Nephron progenitor cell (in vitro differentiated cells): ENCODE data around the gene PI16.

Experiments
- DNase-seq: peaks from one replicate; pipeline ENCODE4 v3.0.0; 2021
- H3K27ac Mint-ChIP-seq: 2 replicates; pipeline ENCODE4 v1.8.0; 2021; ENCODE audit warnings: mild to moderate bottlenecking, moderate library complexity, mixed read lengths
- H3K27me3 Mint-ChIP-seq: 2 replicates; pipeline ENCODE4 v1.8.0; 2021; ENCODE audit warnings: mild to moderate bottlenecking, low read depth, mixed read lengths; ENCODE audit not compliant: poor library complexity
- H3K36me3 Mint-ChIP-seq: 2 replicates; pipeline ENCODE4 v1.8.0; 2021; ENCODE audit warnings: low read depth, mixed read lengths
- H3K4me1 Mint-ChIP-seq: 2 replicates; pipeline ENCODE4 v1.8.0; 2021; ENCODE audit warnings: mixed read lengths
- H3K4me3 Mint-ChIP-seq: 2 replicates; pipeline ENCODE4 v1.8.0; 2021; ENCODE audit warnings: mild to moderate bottlenecking, moderate library complexity, mixed read lengths
- H3K9me3 Mint-ChIP-seq: 2 replicates; pipeline ENCODE4 v1.8.0; 2021; ENCODE audit warnings: mild to moderate bottlenecking, moderate library complexity, mixed read lengths
- TF ChIP-seq, protein P1 (sequence below): fragments of 200-600 bp; sonication (generic); IDR thresholded peaks from 2 replicates; pipeline ENCODE4 v1.5.0; 2021; ENCODE audit warnings: antibody characterized with exemption

Gene PI16

DNA sequence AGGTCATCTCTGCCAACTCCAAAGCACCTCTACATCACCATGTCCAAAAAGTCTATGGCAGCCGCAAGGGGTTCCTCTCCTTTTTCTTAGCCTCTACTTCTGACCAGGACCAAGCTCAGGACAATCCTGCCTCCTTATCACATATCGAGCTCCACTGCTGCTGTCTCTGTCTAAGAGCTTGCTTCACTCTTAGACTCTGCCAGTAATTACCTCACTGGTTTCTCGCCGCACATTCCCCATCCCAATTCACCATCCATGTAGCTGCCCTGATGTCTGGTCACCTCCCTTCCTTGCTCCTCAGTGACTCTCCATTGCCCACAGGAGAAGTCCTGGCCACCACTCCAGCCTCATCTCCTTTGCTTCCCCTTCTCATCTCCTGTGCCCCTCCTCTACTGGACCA lies 24.1 kb upstream of the PI16 start:
- Mint-ChIP-seq H3K36me3 (no peaks in the 10 kb centered on the region), H3K9me3 (peaks cover 4% of the 10 kb centered on the region), H3K4me3 (no peak overlapping the region), H3K27me3 (peaks cover 19% of the 10 kb centered on the region), H3K4me1 (peaks cover 48% of the 10 kb centered on the region), H3K27ac (no peak overlapping the region)
- TF ChIP-seq, protein P1, sequence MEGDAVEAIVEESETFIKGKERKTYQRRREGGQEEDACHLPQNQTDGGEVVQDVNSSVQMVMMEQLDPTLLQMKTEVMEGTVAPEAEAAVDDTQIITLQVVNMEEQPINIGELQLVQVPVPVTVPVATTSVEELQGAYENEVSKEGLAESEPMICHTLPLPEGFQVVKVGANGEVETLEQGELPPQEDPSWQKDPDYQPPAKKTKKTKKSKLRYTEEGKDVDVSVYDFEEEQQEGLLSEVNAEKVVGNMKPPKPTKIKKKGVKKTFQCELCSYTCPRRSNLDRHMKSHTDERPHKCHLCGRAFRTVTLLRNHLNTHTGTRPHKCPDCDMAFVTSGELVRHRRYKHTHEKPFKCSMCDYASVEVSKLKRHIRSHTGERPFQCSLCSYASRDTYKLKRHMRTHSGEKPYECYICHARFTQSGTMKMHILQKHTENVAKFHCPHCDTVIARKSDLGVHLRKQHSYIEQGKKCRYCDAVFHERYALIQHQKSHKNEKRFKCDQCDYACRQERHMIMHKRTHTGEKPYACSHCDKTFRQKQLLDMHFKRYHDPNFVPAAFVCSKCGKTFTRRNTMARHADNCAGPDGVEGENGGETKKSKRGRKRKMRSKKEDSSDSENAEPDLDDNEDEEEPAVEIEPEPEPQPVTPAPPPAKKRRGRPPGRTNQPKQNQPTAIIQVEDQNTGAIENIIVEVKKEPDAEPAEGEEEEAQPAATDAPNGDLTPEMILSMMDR = no peak
- no peak for DNase-seq

- peaks cover 4% of the 10 kb centered on the region for H3K9me3 Mint-ChIP-seq
- H3K36me3 Mint-ChIP-seq = no peaks in the 10 kb centered on the region
- TF ChIP-seq, protein P1 = no peak
- H3K27me3 Mint-ChIP-seq = peaks cover 25% of the 10 kb centered on the region
- DNase-seq = no peak
- H3K4me3 Mint-ChIP-seq = no peak overlapping the region
- H3K27ac Mint-ChIP-seq = no peak overlapping the region
- H3K4me1 Mint-ChIP-seq = peaks cover 32% of the 10 kb centered on the region
Observed at GRCh38 chr6:36933102-36933501, 21.4 kb upstream of the PI16 start.

DNA sequence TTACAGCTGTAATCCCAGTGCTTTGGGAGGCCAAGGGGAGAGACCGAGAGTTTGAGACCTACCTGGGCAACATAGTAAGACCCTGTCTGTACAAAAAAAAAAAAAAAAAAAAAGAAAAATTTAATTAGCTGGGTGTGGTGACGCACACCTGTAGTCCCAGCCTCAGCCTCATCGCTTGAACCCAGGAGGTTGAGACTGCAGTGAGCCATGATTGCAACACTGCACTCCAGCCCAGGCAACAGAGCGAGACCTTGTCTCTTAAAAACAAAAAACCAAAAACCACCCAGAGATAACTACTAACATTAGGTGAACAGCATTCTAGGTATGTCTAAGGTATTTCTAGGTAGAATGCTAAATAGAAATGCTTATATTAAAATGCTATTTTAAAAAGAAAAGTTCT lies 21.0 kb upstream of the PI16 start:
- no peak overlapping the region for H3K27ac Mint-ChIP-seq

GRCh38 chr6:36934901-36935300 lies 19.6 kb upstream of the PI16 start:
- Mint-ChIP-seq H3K9me3 (peaks cover 9% of the 10 kb centered on the region), H3K27ac (no peak overlapping the region), H3K36me3 (no peaks in the 10 kb centered on the region), H3K4me1 (peaks cover 15% of the 10 kb centered on the region), H3K27me3 (peaks cover 21% of the 10 kb centered on the region), H3K4me3 (no peak overlapping the region)
- TF ChIP-seq, protein P1 = no peak
- no peak for DNase-seq

More for the DNA sequence above, 21.0 kb upstream of the PI16 start:
- peaks cover 28% of the 10 kb centered on the region for H3K4me1 Mint-ChIP-seq
- peaks cover 4% of the 10 kb centered on the region for H3K9me3 Mint-ChIP-seq
- TF ChIP-seq, protein P1 = no peak
- H3K4me3 Mint-ChIP-seq = no peak overlapping the region
- no peaks in the 10 kb centered on the region for H3K36me3 Mint-ChIP-seq
- peaks cover 25% of the 10 kb centered on the region for H3K27me3 Mint-ChIP-seq
- DNase-seq = no peak

- peaks cover 17% of the 10 kb centered on the region for H3K9me3 Mint-ChIP-seq
- TF ChIP-seq, protein P1 = no peak
- no peaks in the 10 kb centered on the region for H3K36me3 Mint-ChIP-seq
- H3K4me1 Mint-ChIP-seq = peaks cover 7% of the 10 kb centered on the region
- no peak overlapping the region for H3K27ac Mint-ChIP-seq
- H3K27me3 Mint-ChIP-seq = peaks cover 17% of the 10 kb centered on the region
- no peak for DNase-seq
- no peak overlapping the region for H3K4me3 Mint-ChIP-seq
Observed at GRCh38 chr6:36936824-36937223, 17.7 kb upstream of the PI16 start.

GRCh38 chr6:36937896-36938295 lies 16.6 kb upstream of the PI16 start:
- peaks cover 21% of the 10 kb centered on the region for H3K27me3 Mint-ChIP-seq
- H3K27ac Mint-ChIP-seq = no peak overlapping the region
- H3K9me3 Mint-ChIP-seq = peaks cover 23% of the 10 kb centered on the region
- no peaks in the 10 kb centered on the region for H3K36me3 Mint-ChIP-seq
- TF ChIP-seq, protein P1 = no peak
- no peak for DNase-seq
- no peak overlapping the region for H3K4me3 Mint-ChIP-seq
- peaks cover 7% of the 10 kb centered on the region for H3K4me1 Mint-ChIP-seq
